ENCODE results near the gene OXT. TPM values are rescaled to one million over a fixed set of nuclear protein-coding genes. Genes with fewer than 3 reads are reported as not detected.
A peak's percentile ranks its signal among the peaks of the same experiment; 100 is the strongest.

The OXT gene
- total and polyA plus RNA-seq, 2 of the 8 experiments (the other 6 are each of a cell fraction or from before 2014, with no cell fraction given): not detected

- H3K4me2 ChIP-seq (ENCODE audit: insufficient read depth in 1 of 2, low read depth in 2 of 2, low read length in 2 of 2): no peak overlapping the region
- H3K9me3 ChIP-seq (ENCODE audit: insufficient read depth in 2 of 2, low read depth in 1 of 2, low read length in 1 of 2): no peaks in the 10 kb centered on the region
- no peaks in the 10 kb centered on the region for H3K27me3 ChIP-seq (replicated peaks in 1 of 4; ENCODE audit: control insufficient read depth in 3 of 4, extremely low read depth in 1 of 4, insufficient read depth in 3 of 4, low read length in 3 of 4)
- WGBS, 2 experiments (ENCODE audit: extremely low coverage in 1 of 2, insufficient coverage in 1 of 2, insufficient read length in 1 of 2, insufficient replicate concordance in 2 of 2, low coverage in 1 of 2, low lambda C conversion rate in 2 of 2, missing lambda C conversion rate in 1 of 2): 89% methylated on average over 12 of the region's 12 CpGs; no CpG with 5 or more reads in 1 of the 2 experiments
- no peak overlapping the region for H3K4ac ChIP-seq (replicated peaks; ENCODE audit: insufficient read length, low read depth, low read length)
- H4K91ac ChIP-seq (replicated peaks; ENCODE audit: insufficient read length, low read length): no peak overlapping the region
- no peaks in the 10 kb centered on the region for H3K23me2 ChIP-seq (ENCODE audit: low read depth, low read length)
- no peak overlapping the region for H3K9ac ChIP-seq (replicated peaks in 1 of 4; ENCODE audit: extremely low read depth in 1 of 4, low read depth in 3 of 4, low read length in 3 of 4)
- H2BK15ac ChIP-seq (ENCODE audit: low read length): no peak overlapping the region
- no peak for FAIRE-seq
- no peaks in the 10 kb centered on the region for H3K79me2 ChIP-seq (ENCODE audit: control insufficient read depth in 1 of 2, insufficient read depth in 2 of 2, low read length in 2 of 2)
- no peaks in the 10 kb centered on the region for H4K20me1 ChIP-seq (replicated peaks in 1 of 2; ENCODE audit: control insufficient read depth in 1 of 2, insufficient read depth in 2 of 2, low read length in 2 of 2)
- no peak overlapping the region for H2AFZ ChIP-seq (ENCODE audit: low read length)
- H2BK20ac ChIP-seq (ENCODE audit: low read length): no peak overlapping the region
- peak overlapping the region; percentile 44; the same call in 1 of the 2 replicates for H2BK5ac ChIP-seq (ENCODE audit: low read depth, low read length)
- H3K18ac ChIP-seq (ENCODE audit: extremely low read depth, low read length): no peak overlapping the region
- no peak overlapping the region for H3K4me3 ChIP-seq (ENCODE audit: extremely low read depth in 1 of 4, insufficient read depth in 2 of 4, low read depth in 3 of 4, low read length in 4 of 4)
- H4K8ac ChIP-seq (ENCODE audit: extremely low read depth, insufficient read depth, low read length): no peak overlapping the region
- ChIA-PET POLR2A (ENCODE audit: partially characterized antibody) (interaction anchor here (0.6 to 1.5 kb wide), 3 partner anchors 15 to 106 kb away, joined by 3 to 5 read pairs (median 3); no protein-coding TSS in a partner anchor), CTCF (ENCODE audit: partially characterized antibody) (interaction anchor here (4.9 to 5.0 kb wide), 2 partner anchors 7 to 13 kb away, joined by 48 to 60 read pairs; no protein-coding TSS in a partner anchor)
- peaks cover 0 to 9% (median under 1%) of the 10 kb centered on the region in 4 experiments; a peak in 3 of 7 replicates for H3K4me1 ChIP-seq (replicated peaks in 1 of 4; ENCODE audit: control insufficient read depth in 3 of 4, insufficient read depth in 4 of 4, low read length in 3 of 4)
- H3K36me3 ChIP-seq (ENCODE audit: control insufficient read depth in 2 of 4, insufficient read depth in 4 of 4, low read length in 3 of 4): no peaks in the 10 kb centered on the region
- no peak overlapping the region for H3K23ac ChIP-seq (ENCODE audit: insufficient read length)
- peak overlapping the region; percentile 29 for H3K14ac ChIP-seq (ENCODE audit: insufficient read length)
- H2BK120ac ChIP-seq (replicated peaks; ENCODE audit: low read depth, low read length): no peak overlapping the region
- no peak overlapping the region for H2AK5ac ChIP-seq (ENCODE audit: low read depth, low read length)
- no peaks in the 10 kb centered on the region for H3K79me1 ChIP-seq (ENCODE audit: low read depth, low read length)
- TF ChIP-seq TAF7 (optimal IDR thresholded peaks at IDR 0.05; ENCODE audit: borderline replicate concordance, low read depth, low read length) (no peak), RNF2 (IDR thresholded peaks at IDR 0.05; ENCODE audit: borderline replicate concordance, low read depth, low read length, missing control alignments, poor library complexity, severe bottlenecking) (no peak), MAFK (IDR thresholded peaks at IDR 0.05; ENCODE audit: low read depth, low read length) (no peak), CREB1 (IDR thresholded peaks at IDR 0.05) (no peak), MAX (IDR thresholded peaks at IDR 0.05) (no peak), RBBP5 (IDR thresholded peaks at IDR 0.05; ENCODE audit: borderline replicate concordance, low read depth, low read length) (no peak), CTBP2 (IDR thresholded peaks at IDR 0.05; ENCODE audit: borderline replicate concordance, insufficient read depth, insufficient read length, low read length) (no peak), CBX5 (IDR thresholded peaks at IDR 0.05; ENCODE audit: low read depth, low read length) (no peak), ATF3 (IDR thresholded peaks at IDR 0.05; ENCODE audit: insufficient read depth, low read depth, low read length) (no peak), SAP30 (IDR thresholded peaks at IDR 0.05; ENCODE audit: insufficient read depth, insufficient replicate concordance, low read length) (no peak), JUN (IDR thresholded peaks at IDR 0.05; ENCODE audit: low read depth, low read length) (no peak)
- no peak overlapping the region; the same call in 1 of the 2 replicates for H3K27ac ChIP-seq (ENCODE audit: low read depth, low read length)
- DNase-seq (ENCODE audit: low read depth in 1 of 2, low spot score in 2 of 2): no peak
- H3K56ac ChIP-seq (replicated peaks; ENCODE audit: insufficient read length, low read depth, low read length): no peak overlapping the region
- peak overlapping the region; percentile 50; the same call in 1 of the 2 replicates for H2BK12ac ChIP-seq (ENCODE audit: low read depth, low read length)
- H4K5ac ChIP-seq (ENCODE audit: insufficient read length, low read depth, low read length): no peak overlapping the region
Observed at GRCh38 chr20:3107464-3108025, 36.1 kb downstream of the OXT start.

Data from H1 (cell line).